ENCODE measurements around the gene PCGF3. TPM values are rescaled to one million over a fixed set of nuclear protein-coding genes. Genes with fewer than 3 reads are reported as not detected.
"Not testable (repeated sequence)": the region's sequence is repeated elsewhere in the genome, so short reads cannot be mapped to it uniquely, and the experiment has no call there.

PCGF3 gene
- total RNA-seq, 2 experiments from 2014 or later = 25.8 to 26.1 TPM

- ChIA-PET POLR2A (no interaction called here), CTCF (no interaction called here)
These were observed 44.4 kb downstream of the PCGF3 start for GRCh38 chr4:749698-750666.

- ChIA-PET POLR2A (interaction anchor here (0.7 kb wide), 1 partner anchor 149 kb away, joined by 3 read pairs; no protein-coding TSS in a partner anchor), CTCF (interaction anchor here (4.3 kb wide), 1 partner anchor 9 kb away, joined by 26 read pairs; no protein-coding TSS in a partner anchor)
These were observed 46.0 kb downstream of the PCGF3 start for GRCh38 chr4:751676-752075.

- ChIA-PET POLR2A (no interaction called here), CTCF (interaction anchor here (4.3 kb wide), 1 partner anchor 10 kb away, joined by 26 read pairs; no protein-coding TSS in a partner anchor)
These were observed 46.7 kb downstream of the PCGF3 start for GRCh38 chr4:752196-752861.

- CTCF ChIA-PET = interaction anchor here (4.3 kb wide), 1 partner anchor 10 kb away, joined by 26 read pairs; no protein-coding TSS in a partner anchor
- POLR2A ChIA-PET = interaction anchor here (0.6 to 0.7 kb wide), 2 partner anchors 81 to 216 kb away, joined by 3 to 4 read pairs; no protein-coding TSS in a partner anchor
These were observed 47.6 kb downstream of the PCGF3 start for GRCh38 chr4:753186-753585.

- CTCF ChIA-PET = interaction anchor here (4.3 kb wide), 1 partner anchor 12 kb away, joined by 26 read pairs; no protein-coding TSS in a partner anchor
These were observed 48.8 kb downstream of the PCGF3 start for GRCh38 chr4:754221-755120.

GRCh38 chr4:757111-757510 lies 51.5 kb downstream of the PCGF3 start:
- ChIA-PET POLR2A (no interaction called here), CTCF (interaction anchor here (1.0 kb wide), 1 partner anchor 15 kb away, joined by 6 read pairs; no protein-coding TSS in a partner anchor)

More at GRCh38 chr4:754221-755120, 48.8 kb downstream of the PCGF3 start:
- POLR2A ChIA-PET = no interaction called here

GRCh38 chr4:759810-760209 lies 54.2 kb downstream of the PCGF3 start:
- CTCF ChIA-PET, POLR2A ChIA-PET: not testable (repeated sequence)

- CTCF ChIA-PET = no interaction called here
- POLR2A ChIA-PET = no interaction called here
These were observed 55.0 kb downstream of the PCGF3 start for GRCh38 chr4:760616-761015.

GRCh38 chr4:761086-761485 lies 55.5 kb downstream of the PCGF3 start:
- ChIA-PET CTCF (no interaction called here), POLR2A (no interaction called here)

- ChIA-PET POLR2A (no interaction called here), CTCF (no interaction called here)
These were observed 56.1 kb downstream of the PCGF3 start for GRCh38 chr4:761739-762138.

- CTCF ChIA-PET = no interaction called here
These were observed 56.9 kb downstream of the PCGF3 start for GRCh38 chr4:762211-763190.

GRCh38 chr4:763191-763810 lies 57.7 kb downstream of the PCGF3 start:
- ChIA-PET CTCF (no interaction called here), POLR2A (no interaction called here)

More at GRCh38 chr4:762211-763190, 56.9 kb downstream of the PCGF3 start:
- POLR2A ChIA-PET = no interaction called here

GRCh38 chr4:763922-764321 lies 58.3 kb downstream of the PCGF3 start:
- POLR2A ChIA-PET = no interaction called here
- CTCF ChIA-PET = no interaction called here

- CTCF ChIA-PET = interaction anchor here (1.3 kb wide), 1 partner anchor 23 kb away, joined by 3 read pairs; no protein-coding TSS in a partner anchor
- POLR2A ChIA-PET = no interaction called here
These were observed 59.0 kb downstream of the PCGF3 start for GRCh38 chr4:764405-765169.

- POLR2A ChIA-PET = no interaction called here
These were observed 60.5 kb downstream of the PCGF3 start for GRCh38 chr4:766152-766515.

GRCh38 chr4:766559-767283 lies 61.1 kb downstream of the PCGF3 start:
- POLR2A ChIA-PET = interaction anchor here (0.7 kb wide), 1 partner anchor 941 kb away, joined by 3 read pairs; no protein-coding TSS in a partner anchor

More at GRCh38 chr4:766152-766515, 60.5 kb downstream of the PCGF3 start:
- CTCF ChIA-PET = no interaction called here

GRCh38 chr4:768076-768475 lies 62.4 kb downstream of the PCGF3 start:
- POLR2A ChIA-PET = no interaction called here
- CTCF ChIA-PET = no interaction called here

More at GRCh38 chr4:766559-767283, 61.1 kb downstream of the PCGF3 start:
- CTCF ChIA-PET = no interaction called here

Data from activated CD8-positive, alpha-beta memory T cell treated with anti-CD3 and anti-CD28 coated beads for 36 hours (primary cell).